ENCODE data around the gene HS6ST3.

The HS6ST3 gene

DNA sequence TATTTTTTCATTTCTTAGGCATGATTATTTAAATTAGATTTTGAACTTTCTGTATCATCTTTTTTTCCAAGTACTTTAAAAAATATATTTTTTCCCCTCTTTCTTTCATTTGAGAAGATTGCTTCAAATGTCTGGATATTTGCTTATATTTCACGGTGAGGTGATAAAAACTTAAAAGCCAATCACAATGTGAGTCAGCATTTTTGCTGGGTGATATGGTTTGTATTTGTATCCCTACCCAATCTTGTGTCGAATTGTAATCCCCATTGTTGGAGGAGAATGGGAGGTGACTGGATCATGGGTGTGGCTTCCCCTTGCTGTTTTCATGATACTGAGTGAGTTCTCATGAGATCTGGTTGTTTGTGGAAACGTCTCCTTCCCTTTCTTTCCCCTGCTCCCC lies 583.9 kb downstream of the HS6ST3 start:
- no peak for DNase-seq

DNA sequence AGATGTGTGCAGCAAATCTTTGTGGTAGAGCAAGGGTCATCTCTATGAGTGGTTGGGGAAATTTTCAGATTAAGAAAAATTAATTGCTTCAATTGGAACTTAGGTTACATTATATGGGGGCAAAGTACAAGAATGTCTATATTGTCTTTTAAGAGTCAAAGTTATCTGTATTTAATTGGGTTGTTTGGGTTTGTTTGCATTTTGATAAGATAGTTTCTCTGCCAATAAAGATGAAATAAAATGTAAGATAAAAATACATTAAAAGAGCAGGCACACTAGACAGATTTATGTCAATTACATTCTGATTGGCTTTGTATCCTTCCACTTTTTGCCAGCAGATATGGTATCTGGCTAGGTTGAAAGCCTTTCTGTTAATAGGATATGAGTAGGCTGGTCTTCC lies 587.1 kb downstream of the HS6ST3 start:
- no peak for DNase-seq

GRCh38 chr13:96678801-96679200 lies 588.9 kb downstream of the HS6ST3 start:
- no peak for DNase-seq

DNA sequence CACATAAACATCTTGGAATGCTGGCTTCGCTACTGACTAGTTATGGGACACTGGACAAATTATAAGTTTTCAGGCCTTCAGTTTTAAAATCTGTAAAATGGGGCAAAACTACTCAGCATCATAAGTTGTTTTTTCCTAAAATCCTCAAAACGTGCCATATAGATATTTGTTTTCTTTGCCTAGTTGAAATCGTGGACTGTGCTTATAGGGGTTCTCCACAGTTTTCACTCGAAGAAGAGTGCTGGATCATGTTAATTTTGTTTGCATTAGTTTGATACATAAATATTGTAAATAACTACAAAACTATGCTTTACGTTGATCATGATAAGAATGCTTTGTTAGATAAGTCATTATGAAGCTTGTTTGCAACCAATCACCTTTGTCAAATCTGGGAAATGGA lies 591.0 kb downstream of the HS6ST3 start:
- no peak for DNase-seq

DNA sequence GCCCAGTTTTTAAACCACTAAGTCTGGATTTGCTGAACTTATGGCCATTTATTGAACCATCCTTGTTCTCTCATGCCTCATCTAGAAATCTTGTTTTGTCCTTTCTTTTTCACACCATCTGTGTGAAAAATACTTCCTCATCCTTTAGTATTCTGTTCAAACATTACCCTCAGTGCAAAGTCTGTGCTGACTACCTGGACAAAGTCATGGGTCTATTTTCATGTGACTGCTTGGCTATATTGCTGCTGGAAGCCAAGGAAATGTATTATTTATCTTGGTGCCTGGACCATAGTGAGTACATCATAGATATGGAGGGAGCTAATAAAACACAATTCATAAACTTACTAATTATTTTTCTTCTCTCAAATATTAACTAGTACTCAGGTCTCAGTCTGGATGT lies 591.9 kb downstream of the HS6ST3 start:
- no peak for DNase-seq

DNA sequence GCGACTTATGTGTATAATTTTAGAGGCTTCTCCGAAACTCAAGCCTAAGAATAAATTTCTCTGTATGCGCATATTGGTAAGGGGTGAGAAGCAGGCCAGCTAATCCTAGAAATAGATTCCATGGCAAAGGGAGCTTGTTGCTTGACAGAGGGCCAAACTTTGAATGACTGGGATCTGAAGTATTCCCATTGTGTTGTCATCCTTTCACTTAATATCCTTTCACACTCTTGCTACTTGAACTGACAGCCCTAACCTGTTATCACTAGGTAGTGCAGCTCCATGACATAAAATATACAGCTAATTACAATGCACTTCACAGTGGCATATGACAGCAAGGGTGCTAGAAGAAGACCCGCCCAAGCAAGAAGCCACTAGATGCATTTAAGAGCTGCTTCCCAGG lies 594.6 kb downstream of the HS6ST3 start:
- DNase-seq = no peak

DNA sequence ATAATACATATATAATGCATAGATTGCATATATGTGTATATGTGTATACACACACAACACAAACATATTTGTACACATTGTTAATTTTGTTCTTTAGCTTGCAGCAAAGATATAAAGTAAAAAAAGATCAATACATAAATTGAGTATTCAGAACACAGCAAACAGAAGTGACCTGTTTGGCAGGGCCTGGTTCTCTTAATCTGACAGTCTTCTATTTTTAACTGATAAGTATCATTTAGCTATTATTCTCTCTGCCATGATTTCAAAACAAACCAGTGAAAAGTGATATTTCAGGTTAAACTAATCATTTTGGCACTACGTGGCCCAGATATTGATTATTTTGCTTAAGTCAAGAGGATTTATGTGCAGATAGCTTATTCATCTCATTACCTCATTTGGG lies 595.0 kb downstream of the HS6ST3 start:
- no peak for DNase-seq

- DNase-seq = no peak
Measured at GRCh38 chr13:96686286-96686685, 596.4 kb downstream of the HS6ST3 start.

GRCh38 chr13:96687191-96687590 lies 597.3 kb downstream of the HS6ST3 start:
- DNase-seq = no peak

DNA sequence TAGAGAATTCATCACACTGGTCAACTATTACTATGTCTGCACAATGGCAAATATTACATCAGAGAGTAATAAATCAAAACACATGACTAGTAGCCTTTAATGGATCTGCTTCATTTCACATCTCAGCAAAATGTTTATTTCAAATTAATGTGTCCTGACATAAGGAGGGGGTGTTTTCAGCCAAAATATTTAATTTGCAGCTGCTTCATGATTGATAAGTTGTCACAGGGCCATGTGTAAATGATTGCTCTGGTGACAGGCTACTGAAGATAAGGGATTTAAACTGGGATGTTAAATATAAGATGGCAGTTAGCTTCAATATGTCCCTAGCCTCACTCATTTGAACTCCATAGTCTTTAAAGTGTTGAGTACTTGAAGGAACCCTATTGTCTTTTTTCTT lies 601.1 kb downstream of the HS6ST3 start:
- DNase-seq = no peak

- no peak for DNase-seq
Measured at GRCh38 chr13:96696389-96696900, 606.5 kb downstream of the HS6ST3 start.

GRCh38 chr13:96700657-96701056 lies 610.8 kb downstream of the HS6ST3 start:
- no peak for DNase-seq

DNA sequence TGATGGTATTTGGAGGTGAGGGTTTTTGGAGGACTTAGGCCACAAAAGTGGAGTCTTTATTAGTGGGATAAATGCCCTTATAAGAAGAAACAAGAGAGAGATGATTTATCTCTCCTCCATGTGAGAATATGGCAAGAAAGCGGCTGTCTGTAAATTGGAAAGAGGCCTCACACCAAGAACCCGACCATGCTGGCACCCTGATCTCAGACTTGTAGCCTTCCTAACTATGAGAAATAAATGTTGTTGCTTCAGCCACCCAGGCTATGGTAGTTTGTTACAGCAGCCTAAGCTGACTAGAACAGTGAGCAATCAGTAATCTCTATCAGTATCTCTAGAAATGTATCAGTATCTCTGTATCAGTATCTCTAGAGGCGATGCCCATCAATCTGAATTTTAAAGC lies 617.2 kb downstream of the HS6ST3 start:
- DNase-seq = no peak

- DNase-seq = no peak
Measured at GRCh38 chr13:96710166-96710862, 620.4 kb downstream of the HS6ST3 start.

GRCh38 chr13:96720446-96720845 lies 630.5 kb downstream of the HS6ST3 start:
- DNase-seq = no peak

GRCh38 chr13:96726651-96727050 lies 636.7 kb downstream of the HS6ST3 start:
- DNase-seq = no peak

DNA sequence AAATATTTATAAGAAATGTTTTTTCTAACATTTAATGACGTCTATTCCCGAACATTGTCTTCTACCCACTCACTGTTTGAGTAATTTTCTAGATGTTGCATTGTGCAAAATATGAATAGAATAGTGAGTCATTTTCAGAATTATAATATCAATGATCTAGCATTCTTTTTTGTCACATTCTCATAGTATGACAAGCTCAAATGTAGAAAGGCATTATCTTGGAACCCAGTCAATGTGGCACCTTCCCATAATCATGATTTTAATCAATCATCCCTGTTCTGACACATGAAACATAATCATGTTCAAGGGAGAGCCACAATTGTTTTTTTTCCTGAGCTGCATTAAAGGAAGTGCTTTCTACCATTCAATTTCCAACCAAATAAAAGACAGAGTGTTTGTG lies 638.6 kb downstream of the HS6ST3 start:
- no peak for DNase-seq

- DNase-seq = no peak
Measured at GRCh38 chr13:96730676-96731075, 640.8 kb downstream of the HS6ST3 start.

GRCh38 chr13:96734499-96734898 lies 644.6 kb downstream of the HS6ST3 start:
- no peak for DNase-seq

DNA sequence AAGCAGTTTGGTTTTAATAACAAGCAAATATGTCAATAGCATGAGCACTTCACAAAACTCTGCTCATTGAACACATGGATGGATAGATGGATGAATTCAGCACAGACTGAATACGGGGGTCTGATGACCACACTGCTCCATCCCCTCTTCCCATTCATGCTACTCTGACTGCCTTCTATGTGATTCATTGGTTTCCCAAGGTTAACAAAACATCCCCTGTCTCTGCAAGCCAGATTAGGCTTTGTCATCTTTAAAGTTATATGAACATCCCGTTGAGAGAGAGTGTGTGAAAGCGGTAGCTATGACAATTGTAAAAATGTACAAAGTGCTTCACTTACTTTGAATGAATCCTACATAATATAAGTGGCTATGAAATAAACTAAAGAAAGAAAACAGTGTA lies 651.9 kb downstream of the HS6ST3 start:
- no peak for DNase-seq

DNA sequence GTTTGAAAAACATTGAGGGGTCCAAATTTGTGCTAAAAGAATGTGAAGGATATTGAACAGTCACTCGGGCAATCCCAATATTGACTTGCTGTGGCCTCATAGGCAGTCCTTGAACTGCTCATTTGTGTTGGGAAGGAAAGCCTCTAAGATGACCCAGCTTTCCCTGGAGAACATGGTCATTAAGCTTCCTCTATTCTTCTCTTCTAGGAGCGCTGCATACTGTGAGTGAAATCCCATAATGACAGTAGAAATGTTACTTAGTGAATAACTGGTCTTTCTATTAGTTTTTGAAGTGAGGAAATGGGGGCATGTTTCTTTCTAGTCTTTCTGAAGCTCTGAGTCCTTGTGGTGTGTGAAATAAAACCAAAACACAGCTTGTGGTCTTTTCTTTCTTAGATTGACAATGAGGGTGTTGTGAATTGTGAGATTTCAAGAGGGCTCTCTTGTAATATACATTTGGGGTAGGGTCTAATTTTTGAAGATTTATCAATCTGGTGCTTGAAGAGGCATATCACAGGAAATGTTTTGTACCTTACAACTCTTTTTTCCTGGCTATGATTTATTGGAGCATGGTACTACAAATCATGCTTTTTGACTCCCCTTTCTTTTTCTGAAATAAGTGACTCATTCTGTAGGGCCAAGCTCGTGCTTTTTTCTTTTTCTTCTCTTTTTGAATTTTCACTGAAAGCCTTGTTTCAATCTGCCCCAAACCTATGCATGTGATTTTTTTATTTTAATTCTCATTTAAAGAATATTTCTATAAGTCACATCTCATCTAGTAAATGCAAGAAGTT lies 653.6 kb downstream of the HS6ST3 start:
- DNase-seq = no peak

DNA sequence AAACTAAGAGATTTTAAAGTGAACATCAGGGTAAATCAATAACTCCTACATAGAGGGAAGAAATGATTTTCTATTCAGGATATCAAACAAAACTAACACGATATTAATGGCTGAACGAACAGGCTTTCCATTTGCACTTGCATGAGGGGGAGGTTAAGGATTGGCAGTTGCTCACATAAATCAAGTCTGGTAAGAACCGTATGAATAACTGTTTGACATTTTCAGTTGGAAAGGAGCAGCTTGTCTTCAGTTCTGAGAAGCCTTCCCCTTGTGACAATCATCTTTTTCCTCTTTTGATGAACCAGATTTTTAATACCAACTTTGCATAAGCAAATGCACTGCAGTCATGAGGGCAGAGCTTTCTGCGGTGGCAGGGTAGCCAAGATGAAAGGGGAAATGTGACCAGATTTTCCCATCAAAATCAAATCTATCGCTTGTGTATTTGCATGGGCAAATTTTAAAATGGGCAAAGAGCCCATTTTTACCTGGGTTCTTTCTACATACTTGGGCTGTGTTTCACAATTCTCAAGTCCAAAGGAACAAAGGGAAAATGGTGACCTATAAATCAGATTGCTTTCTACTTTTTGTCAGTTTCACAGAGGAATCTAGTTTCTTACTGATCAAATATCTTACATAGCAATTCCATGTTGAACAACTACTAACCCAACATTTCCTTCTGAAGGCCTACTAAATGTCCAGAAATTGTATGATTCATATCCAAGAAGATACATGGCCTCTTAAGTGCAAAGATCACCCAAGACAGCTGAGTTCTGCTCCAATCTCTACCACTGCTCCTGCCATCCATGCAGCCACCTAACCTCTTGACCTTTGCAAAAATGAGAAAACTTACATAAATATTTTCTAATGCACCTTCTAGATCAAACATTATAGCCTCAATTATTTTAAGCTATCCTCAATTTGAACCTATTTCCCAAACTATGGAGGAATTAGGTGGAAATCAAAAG lies 654.7 kb downstream of the HS6ST3 start:
- DNase-seq = no peak

GRCh38 chr13:96746886-96747285 lies 657.0 kb downstream of the HS6ST3 start:
- DNase-seq = no peak

Data from T-helper 1 cell (primary cell).